Liver (tissue), 9 donors: ENCODE measurements around the gene USP6NL. TPM values are rescaled to one million over a fixed set of nuclear protein-coding genes. Genes with fewer than 3 reads are reported as not detected.

Experiments
- DNase-seq: peaks from one replicate; pipeline ENCODE4 v3.0.0-alpha.2; 2017; ENCODE audit warnings: low spot score
- H3K27ac ChIP-seq, 2 donors: one replicate each; pipeline ENCODE4 v1.7.0; 2013; ENCODE audit warnings: inconsistent platforms in 2 of 2, low read length in 2 of 2, control low read depth in 1 of 2, low read depth in 1 of 2, mild to moderate bottlenecking in 1 of 2
- H3K27me3 ChIP-seq, 4 donors: one replicate each; pipeline versions ENCODE4 v1.6.1 to v1.7.0; 2013; ENCODE audit warnings: low read length in 3 of 4, inconsistent platforms in 1 of 4, mild to moderate bottlenecking in 1 of 4, moderate library complexity in 1 of 4; ENCODE audit not compliant: control insufficient read depth in 4 of 4, insufficient read depth in 4 of 4
- H3K36me3 ChIP-seq, 4 donors: one replicate each; pipeline versions ENCODE4 v1.6.1 to v1.7.0; 2013; ENCODE audit warnings: low read length in 3 of 4, mild to moderate bottlenecking in 3 of 4, low read depth in 1 of 4, moderate library complexity in 1 of 4; ENCODE audit not compliant: control insufficient read depth in 4 of 4, insufficient read depth in 3 of 4
- H3K4me1 ChIP-seq, 4 donors: one replicate each; pipeline versions ENCODE4 v1.6.1 to v1.7.0; 2013; ENCODE audit warnings: low read length in 3 of 4, mild to moderate bottlenecking in 3 of 4, moderate library complexity in 1 of 4; ENCODE audit not compliant: control insufficient read depth in 4 of 4, insufficient read depth in 4 of 4
- H3K4me3 ChIP-seq, 3 donors: one replicate each; pipeline versions ENCODE4 v1.6.1 to v1.7.0; 2013; ENCODE audit warnings: low read length in 3 of 3, control low read depth in 1 of 3, low read depth in 1 of 3, mild to moderate bottlenecking in 1 of 3
- H3K9ac ChIP-seq, 2 donors: one replicate each; pipeline ENCODE4 v1.7.0; 2013; ENCODE audit warnings: low read length in 2 of 2, mild to moderate bottlenecking in 2 of 2, moderate library complexity in 2 of 2, control low read depth in 1 of 2, low read depth in 1 of 2
- H3K9me3 ChIP-seq, 4 donors: one replicate each; pipeline versions ENCODE4 v1.6.1 to v1.7.0; 2013; ENCODE audit warnings: low read length in 3 of 4; ENCODE audit not compliant: control insufficient read depth in 4 of 4
- CTCF ChIP-seq: fragments of 150-350 bp; IDR thresholded peaks from 2 replicates; pipeline ENCODE4 v1.5.1; 2017; ENCODE audit warnings: improper control_type of control experiment, low read depth, low read length; ENCODE audit not compliant: missing input control
- EGR1 ChIP-seq, 2 donors: IDR thresholded peaks; 2 replicates each; pipeline ENCODE4 v1.6.1; 2016 to 2018; ENCODE audit warnings: antibody characterized with exemption in 2 of 2, low read depth in 2 of 2
- FOXA1 ChIP-seq: IDR thresholded peaks from 2 replicates; pipeline ENCODE4 v1.6.1; 2016; ENCODE audit warnings: antibody characterized with exemption
- FOXA2 ChIP-seq: IDR thresholded peaks from 2 replicates; pipeline ENCODE4 v1.6.1; 2016; ENCODE audit warnings: antibody characterized with exemption
- GABPA ChIP-seq, 2 donors: IDR thresholded peaks in 1 of 2; conservative IDR thresholded peaks in 1 of 2; 2 replicates each; pipeline ENCODE4 v1.6.1; 2016; ENCODE audit warnings: antibody characterized with exemption in 2 of 2, mild to moderate bottlenecking in 1 of 2, moderate library complexity in 1 of 2
- HNF4G ChIP-seq: IDR thresholded peaks from 2 replicates; pipeline ENCODE4 v1.6.1; 2016; ENCODE audit warnings: antibody characterized with exemption
- JUND ChIP-seq, 2 donors: IDR thresholded peaks; 2 replicates each; pipeline ENCODE4 v1.6.1; 2016; ENCODE audit warnings: antibody characterized with exemption in 2 of 2
- MAX ChIP-seq: IDR thresholded peaks from 2 replicates; pipeline ENCODE4 v1.6.1; 2016; ENCODE audit warnings: antibody characterized with exemption
- RXRA ChIP-seq, 2 donors: IDR thresholded peaks; 2 replicates each; pipeline ENCODE4 v1.6.1; 2017 to 2018; ENCODE audit warnings: antibody characterized with exemption in 2 of 2, mild to moderate bottlenecking in 1 of 2
- SP1 ChIP-seq: IDR thresholded peaks from 2 replicates; pipeline ENCODE4 v1.6.1; 2018; ENCODE audit warnings: antibody characterized with exemption, mild to moderate bottlenecking
- YY1 ChIP-seq: IDR thresholded peaks from 2 replicates; pipeline ENCODE4 v1.6.1; 2016; ENCODE audit warnings: antibody characterized with exemption, mild to moderate bottlenecking
- WGBS: extraction: QIAGEN DNeasy Blood & Tissue Kit; methylation state at CpG from one replicate; pipeline ENCODE4 v1.1.7; 2013; 5-methylcytosine and 5-hydroxymethylcytosine counted together
- polyA plus RNA-seq, 2 donors: library from polyadenylated mRNA; stranded (reverse) in 1 of 2; unstranded in 1 of 2; fragments of 200-250 nt in 1 of 2; fragments of >200 nt in 1 of 2; fragmentation: Nextera tagmentation in 1 of 2; extraction: Ambion mirVana in 1 of 2; gene quantifications; one replicate each; pipeline versions ENCODE4 v1.2.1 to v1.2.3, GENCODE V29; 2013 to 2015
- total RNA-seq, 2 donors: library from RNA; depleted of rRNA; stranded (reverse); fragments of >200 nt; gene quantifications; one replicate each; pipeline ENCODE4 v1.2.3, GENCODE V29; 2014
- TF ChIP-seq, protein P1 (sequence below): IDR thresholded peaks from 2 replicates; pipeline ENCODE4 v1.6.1; 2016; ENCODE audit warnings: antibody characterized with exemption
- TF ChIP-seq, protein P2 (sequence below): IDR thresholded peaks from 2 replicates; pipeline ENCODE4 v1.6.1; 2016; ENCODE audit warnings: antibody characterized with exemption
- TF ChIP-seq, protein P3 (sequence below): IDR thresholded peaks from 2 replicates; pipeline ENCODE4 v1.6.1; 2016; ENCODE audit warnings: antibody characterized with exemption, mild to moderate bottlenecking
- donor health status: healthy.
- donor health status: healthy.
- donor health status: healthy.
- donor health status: healthy.
- donor health status: healthy.

The USP6NL gene
- total and polyA plus RNA-seq, 4 donors, result 3.8 to 15.0 (median 10.2) TPM

GRCh38 chr10:11454958-11455566 lies 156.4 kb downstream of the USP6NL start:
- peaks cover 0 to 5% (median 1%) of the 10 kb centered on the region in 4 donors for H3K36me3 ChIP-seq
- no peaks in the 10 kb centered on the region for H3K27me3 ChIP-seq
- H3K9ac ChIP-seq, result no peak overlapping the region
- H3K27ac ChIP-seq, result no peak overlapping the region
- WGBS, result 85% methylated on average over 8 of the region's 8 CpGs
- no peak overlapping the region for H3K4me3 ChIP-seq
- H3K4me1 ChIP-seq, result no peaks in the 10 kb centered on the region
- H3K9me3 ChIP-seq, result no peaks in the 10 kb centered on the region
- TF ChIP-seq CTCF (no peak), RXRA (IDR thresholded peaks at IDR 0.05) (no peak), HNF4G (no peak), SP1 (no peak), FOXA2 (no peak), EGR1 (IDR thresholded peaks at IDR 0.05; ENCODE audit: low read depth in 2 of 2) (no peak), JUND (IDR thresholded peaks at IDR 0.05) (no peak), GABPA (IDR thresholded peaks at IDR 0.05 in 1 of 2, conservative IDR thresholded peaks at IDR 0.05 in 1 of 2) (no peak)
- TF ChIP-seq, protein P1, sequence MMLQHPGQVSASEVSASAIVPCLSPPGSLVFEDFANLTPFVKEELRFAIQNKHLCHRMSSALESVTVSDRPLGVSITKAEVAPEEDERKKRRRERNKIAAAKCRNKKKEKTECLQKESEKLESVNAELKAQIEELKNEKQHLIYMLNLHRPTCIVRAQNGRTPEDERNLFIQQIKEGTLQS, result no peak
- TF ChIP-seq, protein P2, sequence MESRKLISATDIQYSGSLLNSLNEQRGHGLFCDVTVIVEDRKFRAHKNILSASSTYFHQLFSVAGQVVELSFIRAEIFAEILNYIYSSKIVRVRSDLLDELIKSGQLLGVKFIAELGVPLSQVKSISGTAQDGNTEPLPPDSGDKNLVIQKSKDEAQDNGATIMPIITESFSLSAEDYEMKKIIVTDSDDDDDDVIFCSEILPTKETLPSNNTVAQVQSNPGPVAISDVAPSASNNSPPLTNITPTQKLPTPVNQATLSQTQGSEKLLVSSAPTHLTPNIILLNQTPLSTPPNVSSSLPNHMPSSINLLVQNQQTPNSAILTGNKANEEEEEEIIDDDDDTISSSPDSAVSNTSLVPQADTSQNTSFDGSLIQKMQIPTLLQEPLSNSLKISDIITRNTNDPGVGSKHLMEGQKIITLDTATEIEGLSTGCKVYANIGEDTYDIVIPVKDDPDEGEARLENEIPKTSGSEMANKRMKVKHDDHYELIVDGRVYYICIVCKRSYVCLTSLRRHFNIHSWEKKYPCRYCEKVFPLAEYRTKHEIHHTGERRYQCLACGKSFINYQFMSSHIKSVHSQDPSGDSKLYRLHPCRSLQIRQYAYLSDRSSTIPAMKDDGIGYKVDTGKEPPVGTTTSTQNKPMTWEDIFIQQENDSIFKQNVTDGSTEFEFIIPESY, result no peak
- TF ChIP-seq, protein P3, sequence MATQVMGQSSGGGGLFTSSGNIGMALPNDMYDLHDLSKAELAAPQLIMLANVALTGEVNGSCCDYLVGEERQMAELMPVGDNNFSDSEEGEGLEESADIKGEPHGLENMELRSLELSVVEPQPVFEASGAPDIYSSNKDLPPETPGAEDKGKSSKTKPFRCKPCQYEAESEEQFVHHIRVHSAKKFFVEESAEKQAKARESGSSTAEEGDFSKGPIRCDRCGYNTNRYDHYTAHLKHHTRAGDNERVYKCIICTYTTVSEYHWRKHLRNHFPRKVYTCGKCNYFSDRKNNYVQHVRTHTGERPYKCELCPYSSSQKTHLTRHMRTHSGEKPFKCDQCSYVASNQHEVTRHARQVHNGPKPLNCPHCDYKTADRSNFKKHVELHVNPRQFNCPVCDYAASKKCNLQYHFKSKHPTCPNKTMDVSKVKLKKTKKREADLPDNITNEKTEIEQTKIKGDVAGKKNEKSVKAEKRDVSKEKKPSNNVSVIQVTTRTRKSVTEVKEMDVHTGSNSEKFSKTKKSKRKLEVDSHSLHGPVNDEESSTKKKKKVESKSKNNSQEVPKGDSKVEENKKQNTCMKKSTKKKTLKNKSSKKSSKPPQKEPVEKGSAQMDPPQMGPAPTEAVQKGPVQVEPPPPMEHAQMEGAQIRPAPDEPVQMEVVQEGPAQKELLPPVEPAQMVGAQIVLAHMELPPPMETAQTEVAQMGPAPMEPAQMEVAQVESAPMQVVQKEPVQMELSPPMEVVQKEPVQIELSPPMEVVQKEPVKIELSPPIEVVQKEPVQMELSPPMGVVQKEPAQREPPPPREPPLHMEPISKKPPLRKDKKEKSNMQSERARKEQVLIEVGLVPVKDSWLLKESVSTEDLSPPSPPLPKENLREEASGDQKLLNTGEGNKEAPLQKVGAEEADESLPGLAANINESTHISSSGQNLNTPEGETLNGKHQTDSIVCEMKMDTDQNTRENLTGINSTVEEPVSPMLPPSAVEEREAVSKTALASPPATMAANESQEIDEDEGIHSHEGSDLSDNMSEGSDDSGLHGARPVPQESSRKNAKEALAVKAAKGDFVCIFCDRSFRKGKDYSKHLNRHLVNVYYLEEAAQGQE, result no peak
- DNase-seq, result no peak

- TF ChIP-seq FOXA2 (no peak), YY1 (no peak), JUND (IDR thresholded peaks at IDR 0.05) (no peak), FOXA1 (no peak), MAX (no peak), RXRA (IDR thresholded peaks at IDR 0.05) (no peak), HNF4G (no peak), GABPA (IDR thresholded peaks at IDR 0.05 in 1 of 2, conservative IDR thresholded peaks at IDR 0.05 in 1 of 2) (no peak)
- TF ChIP-seq, protein P1, result no peak
- TF ChIP-seq, protein P3, result no peak
- TF ChIP-seq, protein P2, result no peak
- Histone ChIP-seq H3K27me3 (no peaks in the 10 kb centered on the region), H3K4me1 (no peaks in the 10 kb centered on the region), H3K9ac (no peak overlapping the region), H3K4me3 (no peak overlapping the region), H3K27ac (no peak overlapping the region), H3K36me3 (peaks cover 0 to 3% (median 1%) of the 10 kb centered on the region in 4 donors), H3K9me3 (no peaks in the 10 kb centered on the region)
- 96% methylated on average over 4 of the region's 4 CpGs for WGBS
- DNase-seq, result no peak
These were observed 157.3 kb downstream of the USP6NL start for GRCh38 chr10:11454160-11454559.
